ENCODE measurements around the gene AFF3.

- TF ChIP-seq CTCF (IDR thresholded peaks at IDR 0.05; ENCODE audit: low read depth, low read length), result no peak
- no peak for TF ChIP-seq EZH2phosphoT487 (IDR thresholded peaks at IDR 0.05; ENCODE audit: low read depth)
Measured at GRCh38 chr2:99512181-99512591, 630.2 kb downstream of the AFF3 start.
